RKO (cell line): ENCODE results near the gene BEND3.

ENCODE experiments used
- DNase-seq: peaks from one replicate; pipeline ENCODE4 v3.0.0-alpha.2; 2016; ENCODE audit warnings: low spot score

The BEND3 gene

GRCh38 chr6:107083047-107083768 is 32.1 kb downstream of the BEND3 start:
- no peak for DNase-seq

- DNase-seq: no peak
Observed at GRCh38 chr6:107082045-107082444, 33.3 kb downstream of the BEND3 start.

- no peak for DNase-seq
Observed at GRCh38 chr6:107080036-107080435, 35.3 kb downstream of the BEND3 start.

DNA sequence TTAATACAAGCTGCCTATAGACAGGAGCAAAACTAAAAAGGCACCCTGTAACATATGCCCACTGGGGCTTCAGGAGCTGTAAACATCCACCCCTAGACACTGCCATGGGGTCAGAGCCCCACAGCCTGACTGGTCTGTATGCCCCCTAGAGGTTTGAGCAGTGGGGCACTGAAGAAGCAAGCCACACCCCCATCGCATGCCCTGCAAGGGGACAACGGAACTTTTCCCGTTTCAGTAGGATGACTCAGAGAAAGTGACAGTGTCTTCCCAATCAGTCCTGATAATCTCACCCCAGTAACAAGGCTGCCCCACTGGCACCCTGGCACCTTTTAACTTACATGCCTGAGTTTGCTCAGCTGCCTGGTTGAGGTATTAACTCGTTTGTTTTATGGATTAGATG is 35.9 kb downstream of the BEND3 start:
- no peak for DNase-seq

GRCh38 chr6:107077710-107078109 is 37.6 kb downstream of the BEND3 start:
- no peak for DNase-seq

DNA sequence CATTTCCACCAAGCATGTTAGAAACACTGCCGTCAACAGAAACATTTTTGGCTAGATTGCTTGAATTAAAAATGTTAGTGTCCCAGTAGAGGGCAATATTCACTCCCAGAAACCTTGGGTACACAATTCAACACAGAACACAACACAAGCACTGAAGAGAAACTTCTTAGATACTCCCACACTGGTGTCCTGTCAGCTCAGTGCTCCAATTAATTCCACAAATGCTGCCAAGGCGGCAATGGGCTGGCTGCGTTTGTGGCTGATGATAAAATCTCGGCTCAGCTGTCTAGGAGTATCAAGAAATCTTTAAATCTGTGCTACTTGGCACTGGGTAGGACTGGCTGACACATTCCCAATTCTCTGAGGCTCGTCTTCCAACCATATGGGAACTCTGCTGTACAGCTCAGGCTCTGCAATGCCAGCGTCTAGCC is 39.3 kb downstream of the BEND3 start:
- no peak for DNase-seq

- DNase-seq: no peak
Observed at GRCh38 chr6:107070686-107071085, 44.6 kb downstream of the BEND3 start.

- no peak for DNase-seq
Observed at GRCh38 chr6:107069631-107070548, 45.4 kb downstream of the BEND3 start.

GRCh38 chr6:107068691-107069630 is 46.4 kb downstream of the BEND3 start:
- DNase-seq: no peak

GRCh38 chr6:107066697-107067659 is 48.3 kb downstream of the BEND3 start:
- DNase-seq: no peak

DNA sequence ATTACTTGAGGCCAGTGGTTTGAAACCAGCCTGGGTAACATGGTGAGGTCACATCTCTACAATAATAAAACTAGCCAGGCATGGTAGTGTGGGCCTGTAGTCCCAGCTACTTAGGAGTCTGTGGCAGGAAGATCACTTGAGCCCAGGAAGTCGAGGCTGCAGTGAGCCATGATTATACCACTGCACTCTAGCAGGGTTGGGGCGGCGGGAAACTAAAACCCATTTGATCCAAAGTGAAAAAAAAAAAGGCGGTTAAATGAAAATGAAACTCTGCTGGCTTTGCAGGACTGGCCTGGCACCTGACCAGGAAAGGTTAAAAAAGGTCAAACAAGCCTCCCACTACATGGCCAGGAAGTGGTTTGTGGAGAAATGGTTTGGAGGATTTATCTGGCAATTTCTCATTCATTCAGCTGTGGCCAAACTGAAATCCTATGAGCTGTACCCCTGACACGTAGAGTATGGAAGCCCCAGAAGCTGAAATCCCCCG is 50.7 kb downstream of the BEND3 start:
- DNase-seq: no peak

DNA sequence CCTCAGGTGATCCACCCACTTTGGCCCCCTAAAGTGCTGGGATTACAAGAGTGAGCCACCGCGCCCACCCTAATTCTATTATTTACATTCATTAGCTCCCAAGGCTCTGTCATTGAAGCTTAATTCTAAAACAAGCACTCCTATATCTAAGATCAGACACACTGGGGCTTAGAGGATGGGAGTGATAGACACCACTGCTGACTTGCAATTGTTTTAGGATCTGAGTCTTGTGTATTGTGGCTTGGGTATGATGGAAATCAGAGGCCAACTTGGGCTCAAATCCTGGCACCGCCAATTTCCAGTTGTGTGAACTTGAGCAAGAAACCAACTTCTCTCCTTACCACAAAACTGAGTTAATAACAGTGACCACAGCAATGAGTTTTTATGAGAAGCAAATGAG is 52.6 kb downstream of the BEND3 start:
- no peak for DNase-seq

DNA sequence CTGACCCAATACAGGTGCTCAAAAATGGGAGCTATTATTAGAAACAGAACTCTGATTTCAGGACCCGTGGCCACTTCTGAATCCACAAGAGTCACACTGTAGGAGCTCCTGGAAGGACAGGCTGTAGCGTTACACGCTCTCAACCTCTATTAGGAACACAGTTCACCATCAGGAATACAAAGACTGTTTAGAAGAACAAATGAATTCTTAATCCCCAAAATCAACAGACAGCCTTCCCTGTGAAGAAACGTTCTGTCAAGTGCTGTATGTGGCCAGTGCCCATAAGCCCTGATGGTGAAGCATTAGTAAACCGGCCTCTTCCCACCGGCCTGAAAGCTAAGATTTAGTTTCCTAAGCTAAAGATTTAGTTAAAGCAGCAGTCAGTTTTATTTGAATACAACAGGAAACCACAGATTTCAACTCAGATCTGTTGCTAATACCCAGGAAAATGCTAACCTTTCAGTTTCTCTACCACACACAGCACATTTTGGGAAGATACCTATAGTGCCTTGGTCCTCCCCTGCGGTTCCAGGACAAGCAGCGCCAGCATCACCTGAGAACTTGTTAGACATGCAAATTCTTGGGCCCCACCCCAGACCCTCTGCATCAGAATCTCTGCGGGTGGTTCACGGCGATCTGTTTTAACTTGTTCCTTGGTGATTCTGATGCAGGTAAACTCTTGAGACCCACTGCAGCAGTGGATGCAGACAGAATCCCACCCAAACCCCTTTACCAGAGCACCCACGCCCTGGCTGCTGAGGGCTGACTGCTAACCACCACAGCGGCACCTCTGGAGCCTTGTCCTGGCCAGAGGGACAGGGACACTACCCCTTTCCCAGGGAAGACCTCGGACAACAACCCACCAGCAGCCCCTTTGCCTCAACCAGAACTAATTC is 53.9 kb downstream of the BEND3 start:
- no peak for DNase-seq

DNA sequence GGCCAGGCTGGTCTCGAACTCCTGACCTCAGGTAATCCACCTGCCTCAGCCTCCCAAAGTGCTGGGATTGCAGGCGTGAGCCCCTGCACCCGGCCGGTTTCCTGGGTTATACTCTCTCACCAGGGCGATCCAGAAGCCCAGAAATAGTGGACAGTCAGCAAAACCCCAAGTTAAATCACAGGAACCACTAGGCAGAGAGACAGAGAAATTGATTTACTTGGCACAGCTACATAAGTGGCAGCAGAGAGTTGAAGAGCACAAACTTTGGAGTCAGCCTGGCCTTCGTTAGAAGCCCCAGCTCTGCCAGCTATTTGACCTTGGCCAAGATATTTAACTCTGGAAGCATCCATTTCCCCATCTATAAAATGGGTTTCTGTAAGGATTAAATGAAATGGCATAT is 54.6 kb downstream of the BEND3 start:
- no peak for DNase-seq

DNA sequence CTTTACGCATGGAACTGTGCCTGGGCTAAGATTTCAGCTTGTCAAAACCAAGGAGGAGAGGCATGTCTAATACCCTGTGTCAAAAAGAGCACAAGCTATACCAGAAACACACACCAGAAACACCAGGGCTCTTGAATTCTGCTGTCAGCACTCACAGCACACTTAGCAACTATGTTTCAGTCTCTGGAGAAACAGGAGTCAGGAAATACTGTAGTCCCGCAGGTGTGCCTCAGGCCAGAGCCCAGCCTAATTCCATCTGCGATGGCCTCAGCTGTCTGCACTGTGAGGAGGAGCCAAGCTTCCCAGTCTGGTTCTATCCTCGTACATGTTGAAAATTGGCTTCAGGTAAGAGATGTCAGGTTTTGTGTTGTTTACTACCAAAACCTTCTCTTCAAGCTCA is 55.7 kb downstream of the BEND3 start:
- DNase-seq: no peak

GRCh38 chr6:107057679-107058078 is 57.6 kb downstream of the BEND3 start:
- no peak for DNase-seq

DNA sequence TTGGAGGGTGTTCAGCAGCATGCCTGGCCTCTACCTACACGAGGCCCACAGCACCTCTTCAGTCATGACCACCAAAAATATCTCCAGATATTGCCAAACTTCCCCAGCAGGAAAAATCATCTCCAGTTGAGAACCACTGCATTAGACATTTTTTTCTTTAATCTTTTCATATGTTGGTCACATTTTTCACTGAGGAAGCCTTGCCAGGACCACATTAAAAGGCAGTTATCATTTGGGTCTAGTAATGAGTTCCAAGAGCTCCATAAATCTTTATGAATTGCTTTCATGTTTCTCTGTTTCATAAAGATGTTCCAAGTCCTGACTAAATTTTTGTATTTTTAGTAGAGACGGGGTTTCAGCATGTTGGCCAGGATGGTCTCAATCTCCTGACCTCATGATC is 58.5 kb downstream of the BEND3 start:
- DNase-seq: no peak

- DNase-seq: no peak
Observed at GRCh38 chr6:107047807-107048206, 67.5 kb downstream of the BEND3 start.

DNA sequence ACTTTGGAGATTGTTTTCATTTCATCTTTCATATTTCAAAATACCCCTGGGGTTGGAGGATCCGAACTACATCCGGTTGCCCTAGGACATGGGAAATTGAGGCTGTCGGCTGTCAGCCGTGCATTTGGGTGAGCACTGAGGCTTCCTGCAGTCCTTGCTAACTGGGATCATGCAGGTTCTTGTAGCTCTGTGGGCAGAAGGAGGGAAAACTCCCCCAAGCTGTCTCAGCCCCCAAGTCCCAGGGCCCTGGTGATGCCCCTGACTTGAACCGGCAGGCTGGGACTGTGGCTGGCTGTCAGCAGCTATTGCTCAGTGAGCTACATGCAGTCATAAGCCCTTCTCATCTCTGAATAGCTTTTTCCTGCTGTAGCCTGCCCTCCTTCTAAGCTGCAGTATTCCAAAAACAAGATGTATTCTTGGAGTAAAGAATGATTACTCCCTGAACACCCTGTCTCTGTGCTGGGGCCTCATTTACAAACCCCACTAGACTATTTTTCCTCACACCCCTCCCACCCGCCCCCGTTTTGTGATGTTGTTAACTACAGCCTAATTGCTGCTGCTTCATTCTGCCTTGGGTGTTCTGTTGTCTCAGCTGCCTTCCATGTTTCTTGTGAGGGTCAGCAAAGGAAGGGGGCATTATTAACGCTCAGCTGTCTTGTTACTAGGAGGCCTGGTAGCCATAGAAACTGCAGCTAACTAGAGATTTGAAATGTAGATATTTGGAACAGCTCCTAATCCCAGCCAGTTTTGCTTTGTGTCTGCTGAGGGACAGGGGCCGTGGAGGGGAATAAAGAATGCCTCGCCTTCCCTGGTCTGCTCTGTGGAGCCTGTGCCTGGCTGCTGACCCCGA is 69.3 kb downstream of the BEND3 start:
- DNase-seq: no peak
